ENCODE results near the gene PADI1. TPM values are rescaled to one million over a fixed set of nuclear protein-coding genes. Genes with fewer than 3 reads are reported as not detected.

Gene PADI1
- total and polyA plus RNA-seq, 2 experiments from 2014 or later = not detected

DNA sequence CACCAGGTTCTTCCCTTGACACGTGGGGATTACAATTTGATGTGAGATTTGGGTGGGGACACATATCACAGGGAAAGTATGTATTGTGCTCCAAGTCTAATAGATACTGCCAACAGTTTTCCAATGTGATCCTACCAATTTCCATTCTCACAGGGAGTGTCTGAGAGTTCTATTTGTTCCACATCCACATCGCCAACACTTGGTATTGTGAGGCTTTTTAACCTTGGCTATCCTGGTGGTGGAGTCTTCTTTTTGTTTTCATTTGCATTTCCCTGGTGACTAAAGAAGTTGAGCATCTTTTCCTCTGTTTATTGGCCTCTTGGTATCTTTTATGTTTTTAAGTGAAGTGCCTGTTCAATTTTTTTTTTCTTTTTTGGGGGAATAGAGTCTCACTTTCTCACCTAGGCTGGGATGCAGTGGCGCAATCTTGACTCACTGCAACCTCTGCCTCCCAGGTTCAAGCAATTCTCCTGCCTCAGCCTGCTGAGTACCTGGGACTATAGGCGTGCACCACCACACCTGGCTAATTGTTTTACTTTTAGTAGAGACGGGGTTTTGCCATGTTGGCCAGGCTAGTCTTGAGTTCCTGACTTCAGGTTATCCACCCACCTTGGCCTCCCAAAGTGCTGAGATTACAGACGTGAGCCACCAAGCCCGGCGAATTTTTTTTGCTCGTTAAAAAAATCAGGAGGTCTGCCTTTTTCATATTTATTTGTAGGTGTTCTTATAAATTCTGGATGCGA lies 15.9 kb upstream of the PADI1 start:
- Histone ChIP-seq H3K9me3 (ENCODE audit: low read depth) (no peaks in the 10 kb centered on the region), H2AFZ (no peak overlapping the region), H3K27me3 (no peaks in the 10 kb centered on the region), H3K79me2 (no peaks in the 10 kb centered on the region), H3K36me3 (replicated peaks; ENCODE audit: insufficient read depth, low read depth) (no peaks in the 10 kb centered on the region), H3K4me3 (no peak overlapping the region), H3K4me1 (ENCODE audit: insufficient read depth) (no peaks in the 10 kb centered on the region), H4K20me1 (ENCODE audit: insufficient read depth, poor library complexity, severe bottlenecking) (no peaks in the 10 kb centered on the region), H3K9me2 (replicated peaks; ENCODE audit: insufficient read depth) (no peaks in the 10 kb centered on the region), H3K4me2 (no peak overlapping the region), H3K27ac (no peak overlapping the region)
- 89% methylated on average over 10 of the region's 10 CpGs for WGBS (ENCODE audit: low lambda C conversion rate, missing lambda C conversion rate)
- TF ChIP-seq CTCF (IDR thresholded peaks at IDR 0.05; ENCODE audit: poor library complexity) (no peak), EZH2phosphoT487 (IDR thresholded peaks at IDR 0.05; ENCODE audit: low read depth, severe bottlenecking, unreplicated experiment) (no peak), EZH2 (IDR thresholded peaks at IDR 0.05; ENCODE audit: borderline replicate concordance) (no peak)
- DNase-seq (ENCODE audit: low spot score) = no peak

GRCh38 chr1:17189632-17189990 lies 15.3 kb upstream of the PADI1 start:
- no peaks in the 10 kb centered on the region for H3K27me3 ChIP-seq
- H3K4me2 ChIP-seq = no peak overlapping the region
- H3K27ac ChIP-seq = no peak overlapping the region
- WGBS (ENCODE audit: low lambda C conversion rate, missing lambda C conversion rate) = 91% methylated on average over 2 of the region's 2 CpGs
- H3K36me3 ChIP-seq (replicated peaks; ENCODE audit: insufficient read depth, low read depth) = no peaks in the 10 kb centered on the region
- H3K79me2 ChIP-seq = no peaks in the 10 kb centered on the region
- H2AFZ ChIP-seq = no peak overlapping the region
- no peaks in the 10 kb centered on the region for H4K20me1 ChIP-seq (ENCODE audit: insufficient read depth, poor library complexity, severe bottlenecking)
- H3K4me1 ChIP-seq (ENCODE audit: insufficient read depth) = no peaks in the 10 kb centered on the region
- no peak overlapping the region for H3K4me3 ChIP-seq
- TF ChIP-seq EZH2 (IDR thresholded peaks at IDR 0.05; ENCODE audit: borderline replicate concordance) (no peak), CTCF (IDR thresholded peaks at IDR 0.05; ENCODE audit: poor library complexity) (no peak), EZH2phosphoT487 (IDR thresholded peaks at IDR 0.05; ENCODE audit: low read depth, severe bottlenecking, unreplicated experiment) (no peak)
- no peak for DNase-seq (ENCODE audit: low spot score)
- no peaks in the 10 kb centered on the region for H3K9me3 ChIP-seq (ENCODE audit: low read depth)
- no peaks in the 10 kb centered on the region for H3K9me2 ChIP-seq (replicated peaks; ENCODE audit: insufficient read depth)

- 93% methylated on average over 15 of the region's 15 CpGs for WGBS (ENCODE audit: low lambda C conversion rate, missing lambda C conversion rate)
- H3K79me2 ChIP-seq = no peaks in the 10 kb centered on the region
- no peak overlapping the region for H3K4me3 ChIP-seq
- no peak overlapping the region for H2AFZ ChIP-seq
- H3K4me2 ChIP-seq = no peak overlapping the region
- no peaks in the 10 kb centered on the region for H3K4me1 ChIP-seq (ENCODE audit: insufficient read depth)
- no peaks in the 10 kb centered on the region for H3K9me2 ChIP-seq (replicated peaks; ENCODE audit: insufficient read depth)
- H3K36me3 ChIP-seq (replicated peaks; ENCODE audit: insufficient read depth, low read depth) = no peaks in the 10 kb centered on the region
- H4K20me1 ChIP-seq (ENCODE audit: insufficient read depth, poor library complexity, severe bottlenecking) = no peaks in the 10 kb centered on the region
- H3K9me3 ChIP-seq (ENCODE audit: low read depth) = no peaks in the 10 kb centered on the region
- TF ChIP-seq CTCF (IDR thresholded peaks at IDR 0.05; ENCODE audit: poor library complexity) = no peak
- no peak for TF ChIP-seq EZH2phosphoT487 (IDR thresholded peaks at IDR 0.05; ENCODE audit: low read depth, severe bottlenecking, unreplicated experiment)
- TF ChIP-seq EZH2 (IDR thresholded peaks at IDR 0.05; ENCODE audit: borderline replicate concordance) = no peak
- H3K27ac ChIP-seq = no peak overlapping the region
- no peak for DNase-seq (ENCODE audit: low spot score)
- no peaks in the 10 kb centered on the region for H3K27me3 ChIP-seq
Observed at GRCh38 chr1:17190010-17190995, 14.6 kb upstream of the PADI1 start.
